Activated CD4-positive, alpha-beta T cell treated with anti-CD3 and anti-CD28 coated beads for 36 hours (primary cell): ENCODE measurements around the gene GINS2. TPM values are rescaled to one million over a fixed set of nuclear protein-coding genes. Genes with fewer than 3 reads are reported as not detected.

Experiments used
- ATAC-seq: fragments of 200-7000 bp; cut with Tn5 transposase; one replicate; pipeline ENCODE4 v1.10.0; 2021; ENCODE audit warnings: mild to moderate bottlenecking, moderate library complexity
- CTCF ChIA-PET: fragments of 350-600 bp; sonication (Branson Sonifier 250); formaldehyde crosslinking; loops from one replicate; lab custom pipeline; 2021; ENCODE audit warnings: antibody characterized with exemption; lab: Charles Lee
- POLR2A ChIA-PET: fragments of 350-600 bp; sonication (Branson Sonifier 250); formaldehyde crosslinking; loops from one replicate; lab custom pipeline; 2021; ENCODE audit warnings: antibody characterized with exemption, inconsistent platforms; lab: Charles Lee
- DNase-seq: peaks from one replicate; pipeline ENCODE4 v3.0.0-alpha.2; 2020
- H3K27ac Mint-ChIP-seq: one replicate; pipeline ENCODE4 v1.8.0; 2021; ENCODE audit warnings: mixed read lengths
- H3K27me3 Mint-ChIP-seq: one replicate; pipeline ENCODE4 v1.8.0; 2021; ENCODE audit warnings: mixed read lengths
- H3K36me3 Mint-ChIP-seq: one replicate; pipeline ENCODE4 v1.8.0; 2021; ENCODE audit warnings: low read depth, mixed read lengths
- H3K4me1 Mint-ChIP-seq: one replicate; pipeline ENCODE4 v1.8.0; 2021; ENCODE audit warnings: mixed read lengths
- H3K4me3 Mint-ChIP-seq: one replicate; pipeline ENCODE4 v1.8.0; 2021; ENCODE audit warnings: mild to moderate bottlenecking, moderate library complexity, mixed read lengths
- H3K9me3 Mint-ChIP-seq: one replicate; pipeline ENCODE4 v1.8.0; 2021; ENCODE audit warnings: low read depth, mixed read lengths
- intact Hi-C, 2 experiments: fragments of 100-400 bp; cut with DNase I in 1 of 2; cut with micrococcal nuclease in 1 of 2; formaldehyde crosslinking; loops; one replicate each; pipeline versions ENCODE4 v1.14.2 to v1.15.1; 2022 to 2024; cut with DNase I, micrococcal nuclease
- total RNA-seq, 2 experiments: library from RNA; stranded (reverse); gene quantifications; one replicate each; pipeline ENCODE4 v1.2.3, GENCODE V29; 2021

Gene GINS2
- total RNA-seq, 2 experiments from 2014 or later, result 86.4 to 87.5 TPM

DNA sequence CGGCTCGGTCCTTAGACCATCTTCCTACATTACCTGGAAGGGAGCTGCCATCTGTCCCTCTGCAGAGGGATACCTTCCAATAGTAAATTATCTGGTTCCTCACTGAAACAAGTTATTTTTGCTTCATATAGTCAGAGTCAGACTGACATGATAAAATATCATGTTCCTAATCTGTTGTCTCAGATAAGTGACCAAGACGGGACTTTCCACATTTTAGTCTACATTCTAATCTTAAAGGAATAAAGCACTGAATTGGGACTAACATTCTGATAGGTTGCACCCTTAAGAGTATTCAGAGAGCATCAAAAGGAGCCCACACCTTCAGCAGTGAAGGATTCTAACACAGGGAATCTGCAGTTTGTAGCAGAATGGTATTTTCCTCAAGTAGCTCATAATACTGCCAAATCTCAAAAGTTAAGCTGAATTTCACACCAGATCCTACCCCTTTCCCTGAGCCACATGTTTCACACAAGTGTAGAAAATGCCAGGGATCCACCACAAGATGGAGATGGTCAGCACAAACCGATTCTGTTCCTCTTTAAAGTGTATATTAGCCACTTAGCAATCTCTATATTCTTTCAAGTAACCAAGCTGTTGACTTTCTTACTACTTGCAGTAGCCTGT, 13.4 kb downstream of the GINS2 start:
- POLR2A ChIA-PET, result no interaction called here
- peaks cover 57% of the 10 kb centered on the region for H3K36me3 Mint-ChIP-seq

DNA sequence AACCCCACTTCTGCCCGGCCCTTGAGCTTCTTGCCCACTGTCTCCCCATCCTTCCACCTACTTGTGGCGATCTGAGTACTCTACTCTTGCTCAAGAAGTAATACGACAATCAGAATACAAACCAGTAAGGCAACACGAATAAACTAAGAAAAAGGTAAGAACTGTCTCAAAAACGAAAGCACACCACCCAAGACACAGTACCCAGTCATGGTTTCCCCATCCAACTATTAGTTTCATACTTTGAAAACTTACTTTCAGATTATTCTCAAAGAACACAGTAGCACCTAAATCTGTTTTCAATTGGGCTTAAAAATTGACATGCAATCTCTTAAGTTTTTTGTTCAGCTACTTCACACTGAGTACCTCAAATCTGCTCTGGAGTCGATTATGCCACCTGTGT, 13.9 kb downstream of the GINS2 start:
- intact Hi-C loops, result loop anchor here in 1 of 2 experiments (5.0 kb wide), 1 partner anchor 42 kb away; no protein-coding TSS in a partner anchor
- peaks cover 56% of the 10 kb centered on the region for H3K36me3 Mint-ChIP-seq
- H3K9me3 Mint-ChIP-seq, result no peaks in the 10 kb centered on the region
- H3K4me1 Mint-ChIP-seq, result peaks cover 7% of the 10 kb centered on the region
- CTCF ChIA-PET, result interaction anchor here (0.6 to 1.9 kb wide), 5 partner anchors 11 to 314 kb away, joined by 3 to 7 read pairs (median 3); no protein-coding TSS in a partner anchor
- no peak for DNase-seq
- H3K4me3 Mint-ChIP-seq, result no peak overlapping the region
- POLR2A ChIA-PET, result no interaction called here
- H3K27ac Mint-ChIP-seq, result peak overlapping the region; percentile 66
- ATAC-seq, result no peak
- H3K27me3 Mint-ChIP-seq, result no peaks in the 10 kb centered on the region

More for the DNA sequence above, 13.4 kb downstream of the GINS2 start:
- DNase-seq (no peak), ATAC-seq (no peak)
- Mint-ChIP-seq H3K9me3 (no peaks in the 10 kb centered on the region), H3K4me3 (no peak overlapping the region), H3K4me1 (peaks cover 7% of the 10 kb centered on the region), H3K27ac (no peak overlapping the region), H3K27me3 (no peaks in the 10 kb centered on the region)
- CTCF ChIA-PET, result interaction anchor here (0.5 to 1.9 kb wide), 4 partner anchors 59 to 314 kb away, joined by 3 to 7 read pairs (median 3); no protein-coding TSS in a partner anchor
- intact Hi-C loops, result no loop called here

DNA sequence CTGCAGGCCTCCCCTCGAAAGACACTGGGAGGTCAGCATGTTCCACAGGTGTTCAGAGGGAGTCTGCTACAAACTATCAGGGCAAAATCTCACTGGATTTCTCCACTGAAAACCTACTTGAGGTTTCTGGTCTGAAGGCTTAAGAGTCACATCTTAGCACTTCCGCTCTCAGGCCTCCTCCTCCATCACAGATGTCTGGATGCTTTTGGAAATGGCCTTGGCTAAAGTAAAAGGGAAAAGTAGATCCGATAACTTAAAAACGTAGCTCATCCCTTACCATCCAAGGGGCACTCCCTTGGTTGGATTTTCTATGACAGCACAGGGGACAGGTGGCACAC, 14.4 kb downstream of the GINS2 start:
- no peak for DNase-seq
- Mint-ChIP-seq H3K36me3 (peaks cover 56% of the 10 kb centered on the region), H3K4me3 (no peak overlapping the region), H3K4me1 (peaks cover 7% of the 10 kb centered on the region), H3K27me3 (no peaks in the 10 kb centered on the region), H3K27ac (no peak overlapping the region), H3K9me3 (no peaks in the 10 kb centered on the region)
- ChIA-PET POLR2A (no interaction called here), CTCF (interaction anchor here (0.6 to 1.5 kb wide), 4 partner anchors 11 to 315 kb away, joined by 3 to 5 read pairs (median 4); no protein-coding TSS in a partner anchor)
- ATAC-seq, result no peak
- intact Hi-C loops, result loop anchor here in 1 of 2 experiments (5.0 kb wide), 1 partner anchor 43 kb away; no protein-coding TSS in a partner anchor

DNA sequence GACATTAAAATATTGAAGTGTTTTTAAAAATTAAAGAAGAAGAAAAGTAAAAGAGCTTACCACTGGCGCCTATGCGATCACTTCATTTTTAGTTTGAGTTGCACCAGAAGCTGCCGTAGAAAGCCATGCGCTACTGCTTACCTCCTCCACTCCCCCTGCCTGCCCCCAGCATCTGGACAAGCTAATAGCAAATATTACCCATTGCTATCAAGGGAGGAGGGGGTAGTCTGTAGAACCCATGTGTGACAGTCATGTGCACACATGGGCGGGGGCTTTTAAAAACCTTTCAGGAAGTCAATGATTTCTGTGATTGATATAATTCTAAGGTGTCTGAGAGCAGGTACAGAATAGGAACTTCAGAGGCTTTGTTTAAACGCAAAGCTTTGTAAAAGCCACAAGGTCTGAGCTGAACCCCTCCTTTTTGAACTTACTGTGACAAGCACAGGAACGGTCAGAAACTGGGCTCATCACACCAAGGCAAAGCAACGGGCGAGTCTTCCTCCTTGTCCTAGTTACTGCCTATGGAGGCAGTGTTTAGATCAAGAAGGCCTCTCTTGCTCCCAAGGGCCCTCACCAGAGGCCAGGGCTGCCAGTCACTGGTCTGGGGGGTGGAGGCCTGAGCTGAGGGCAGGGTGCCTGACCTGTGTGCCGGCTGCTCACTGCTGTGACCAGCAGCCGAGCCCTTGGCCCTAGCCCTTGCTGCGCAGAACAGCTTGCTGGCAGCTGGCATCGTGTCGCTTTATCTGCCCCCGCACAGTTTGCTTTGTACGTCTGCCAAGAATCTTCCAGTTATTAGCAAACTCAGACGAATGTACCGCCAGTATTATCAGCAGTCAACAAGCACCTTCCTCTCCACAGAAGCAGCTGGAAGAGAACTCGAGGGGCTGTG, 15.0 kb downstream of the GINS2 start:
- Mint-ChIP-seq H3K4me1 (peaks cover 7% of the 10 kb centered on the region), H3K9me3 (no peaks in the 10 kb centered on the region), H3K27ac (no peak overlapping the region), H3K27me3 (no peaks in the 10 kb centered on the region), H3K4me3 (no peak overlapping the region), H3K36me3 (peaks cover 55% of the 10 kb centered on the region)
- intact Hi-C loops, result loop anchor here in 1 of 2 experiments (5.0 kb wide), 1 partner anchor 44 kb away; no protein-coding TSS in a partner anchor
- ChIA-PET CTCF (interaction anchor here (0.5 to 2.1 kb wide), 7 partner anchors 11 to 86 kb away, joined by 3 to 10 read pairs (median 4); no protein-coding TSS in a partner anchor), POLR2A (interaction anchor here (1.1 kb wide), 1 partner anchor 58 kb away, joined by 3 read pairs; no protein-coding TSS in a partner anchor)
- ATAC-seq (no peak), DNase-seq (no peak)

DNA sequence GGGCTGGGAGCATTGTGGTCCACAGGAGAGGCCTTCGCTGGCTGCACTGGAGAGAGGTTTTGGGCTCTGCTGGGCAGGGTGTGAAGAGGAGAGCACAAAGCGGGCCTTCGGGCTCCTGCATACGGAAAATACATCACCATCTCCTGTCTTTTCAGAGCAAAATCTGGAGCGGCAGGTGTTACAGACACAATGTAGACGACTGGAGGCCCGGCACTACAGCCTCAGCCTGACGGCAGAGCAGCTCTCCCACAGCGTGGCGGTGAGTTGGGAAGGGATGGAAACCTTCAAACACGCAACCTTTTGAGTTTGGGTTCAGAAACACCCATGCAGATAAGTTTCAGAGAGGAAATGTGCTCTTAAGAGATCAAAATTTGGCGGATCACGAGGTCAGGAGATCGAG, 17.9 kb downstream of the GINS2 start:
- ATAC-seq (no peak), DNase-seq (no peak)
- intact Hi-C loops, result loop anchor here in 1 of 2 experiments (5.0 kb wide), 1 partner anchor 46 kb away; no protein-coding TSS in a partner anchor
- Mint-ChIP-seq H3K27ac (no peak overlapping the region), H3K36me3 (peaks cover 55% of the 10 kb centered on the region), H3K9me3 (no peaks in the 10 kb centered on the region), H3K4me1 (peaks cover 7% of the 10 kb centered on the region), H3K27me3 (no peaks in the 10 kb centered on the region), H3K4me3 (no peak overlapping the region)
- ChIA-PET POLR2A (no interaction called here), CTCF (no interaction called here)

DNA sequence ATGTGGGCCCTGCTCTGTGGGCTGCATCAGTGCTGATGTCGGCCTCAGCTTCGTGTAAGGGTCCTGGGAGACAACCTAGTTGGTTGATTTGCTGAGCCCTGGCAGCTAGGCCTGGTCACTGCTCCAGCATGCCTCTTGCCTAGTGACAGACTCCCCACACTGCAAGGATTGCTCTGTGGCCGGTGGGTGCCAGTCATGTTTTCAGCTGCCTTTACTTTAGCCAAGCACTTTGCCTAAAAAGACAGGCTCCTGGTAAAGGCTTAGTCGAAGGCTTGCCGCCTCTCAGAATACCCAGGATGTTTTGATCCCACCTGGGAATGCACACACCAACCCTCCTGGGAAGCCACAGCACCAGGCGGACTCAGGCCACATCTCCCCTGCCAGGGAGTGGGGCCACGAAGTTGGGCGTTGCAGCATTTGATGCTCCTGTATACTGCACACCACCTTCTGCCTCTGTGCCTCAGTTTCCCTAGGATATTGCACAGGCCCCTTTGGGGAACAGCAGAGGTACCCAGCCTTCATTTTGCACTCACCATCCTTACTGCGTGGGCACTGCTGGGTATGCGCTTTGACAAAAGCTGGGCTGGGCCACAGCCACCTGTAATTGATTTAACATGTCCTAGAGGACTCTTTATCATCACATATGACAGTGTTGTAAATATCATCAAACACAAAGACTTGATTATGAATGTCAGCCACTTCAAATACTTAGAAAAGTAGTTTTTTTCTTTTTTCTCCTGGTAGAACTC, 19.9 kb downstream of the GINS2 start:
- H3K4me3 Mint-ChIP-seq, result no peak overlapping the region
- H3K9me3 Mint-ChIP-seq, result no peaks in the 10 kb centered on the region
- no peaks in the 10 kb centered on the region for H3K27me3 Mint-ChIP-seq
- DNase-seq, result no peak
- POLR2A ChIA-PET, result no interaction called here
- CTCF ChIA-PET, result no interaction called here
- H3K4me1 Mint-ChIP-seq, result no peaks in the 10 kb centered on the region
- ATAC-seq, result no peak
- intact Hi-C loops, result no loop called here
- H3K36me3 Mint-ChIP-seq, result peaks cover 52% of the 10 kb centered on the region
- H3K27ac Mint-ChIP-seq, result no peak overlapping the region

DNA sequence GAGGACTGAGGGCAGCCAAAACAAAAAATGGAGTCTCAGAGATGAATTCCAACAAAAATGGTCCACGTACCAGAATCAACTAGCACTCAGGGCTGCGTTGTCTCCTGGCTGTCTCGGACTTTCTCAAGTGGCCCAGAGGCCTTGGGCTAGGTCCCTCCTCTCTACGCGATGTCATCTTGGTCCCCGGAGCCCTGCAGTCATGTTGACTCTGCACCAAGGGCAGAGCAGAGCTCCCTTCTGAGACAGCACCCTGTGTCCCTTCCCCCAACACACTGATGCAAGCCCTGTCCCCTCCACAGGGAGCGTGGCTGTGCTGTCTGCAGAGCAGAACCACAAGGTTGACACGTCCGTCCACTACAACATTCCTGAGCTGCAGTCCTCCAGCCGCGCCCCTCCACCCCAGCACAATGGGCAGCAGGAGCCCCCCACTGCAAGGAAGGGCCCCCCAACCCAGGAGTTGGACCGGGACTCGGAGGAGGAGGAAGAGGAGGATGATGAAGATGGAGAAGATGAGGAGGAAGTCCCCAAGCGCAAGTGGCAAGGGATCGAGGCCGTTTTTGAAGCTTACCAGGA, 20.8 kb downstream of the GINS2 start:
- no peaks in the 10 kb centered on the region for H3K27me3 Mint-ChIP-seq

DNA sequence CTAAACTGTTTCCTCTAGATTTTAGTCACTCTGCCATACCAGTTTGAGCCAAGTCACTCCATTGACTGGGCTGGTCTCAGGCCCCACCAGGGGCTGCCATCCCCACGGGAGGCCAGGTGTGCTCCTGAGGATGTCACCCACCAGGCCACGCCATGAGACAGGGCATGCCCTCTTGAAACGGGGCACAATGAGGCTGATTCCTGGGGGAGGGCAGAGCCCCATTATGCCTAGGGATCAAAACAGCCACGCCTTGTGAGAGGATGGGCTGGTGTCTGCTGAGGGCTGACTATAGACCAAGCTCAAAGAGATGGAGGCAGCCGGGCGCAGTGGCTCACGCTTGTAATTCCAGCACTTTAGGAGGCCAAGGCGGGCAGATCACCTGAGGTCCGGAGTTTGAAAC, 21.5 kb downstream of the GINS2 start:
- H3K4me1 Mint-ChIP-seq, result no peaks in the 10 kb centered on the region
- H3K27me3 Mint-ChIP-seq, result no peaks in the 10 kb centered on the region
- ChIA-PET POLR2A (no interaction called here), CTCF (no interaction called here)
- H3K4me3 Mint-ChIP-seq, result no peak overlapping the region
- no peak overlapping the region for H3K27ac Mint-ChIP-seq
- DNase-seq (no peak), ATAC-seq (no peak)
- H3K9me3 Mint-ChIP-seq, result no peaks in the 10 kb centered on the region
- intact Hi-C loops, result no loop called here
- H3K36me3 Mint-ChIP-seq, result peaks cover 48% of the 10 kb centered on the region

More for the DNA sequence above, 20.8 kb downstream of the GINS2 start:
- intact Hi-C loops, result no loop called here
- Mint-ChIP-seq H3K4me1 (no peaks in the 10 kb centered on the region), H3K36me3 (peaks cover 51% of the 10 kb centered on the region), H3K27ac (no peak overlapping the region), H3K9me3 (no peaks in the 10 kb centered on the region), H3K4me3 (no peak overlapping the region)
- ChIA-PET CTCF (interaction anchor here (0.5 kb wide), 1 partner anchor 206 kb away, joined by 3 read pairs; no protein-coding TSS in a partner anchor), POLR2A (no interaction called here)
- no peak for ATAC-seq
- DNase-seq, result no peak

DNA sequence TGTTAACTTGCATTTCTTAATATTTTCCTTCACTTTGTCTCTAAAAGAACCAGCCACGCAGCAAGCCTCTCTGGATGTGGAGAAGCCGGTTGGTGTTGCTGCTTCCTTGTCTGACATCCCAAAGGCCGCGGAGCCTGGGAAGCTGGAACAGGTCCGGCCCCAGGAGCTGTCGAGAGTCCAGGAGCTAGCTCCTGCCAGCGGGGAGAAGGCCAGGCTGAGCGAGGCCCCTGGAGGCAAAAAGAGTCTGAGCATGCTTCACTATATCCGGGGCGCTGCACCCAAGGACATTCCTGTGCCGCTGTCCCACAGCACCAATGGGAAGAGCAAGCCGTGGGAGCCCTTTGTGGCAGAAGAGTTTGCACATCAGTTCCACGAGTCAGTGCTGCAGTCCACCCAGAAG, 22.8 kb downstream of the GINS2 start:
- Mint-ChIP-seq H3K27ac (no peak overlapping the region), H3K36me3 (peaks cover 43% of the 10 kb centered on the region), H3K9me3 (no peaks in the 10 kb centered on the region), H3K4me3 (no peak overlapping the region), H3K4me1 (no peaks in the 10 kb centered on the region), H3K27me3 (no peaks in the 10 kb centered on the region)
- DNase-seq, result no peak
- POLR2A ChIA-PET, result no interaction called here
- CTCF ChIA-PET, result interaction anchor here (0.7 kb wide), 1 partner anchor 55 kb away, joined by 3 read pairs; no protein-coding TSS in a partner anchor
- no peak for ATAC-seq
- intact Hi-C loops, result no loop called here

DNA sequence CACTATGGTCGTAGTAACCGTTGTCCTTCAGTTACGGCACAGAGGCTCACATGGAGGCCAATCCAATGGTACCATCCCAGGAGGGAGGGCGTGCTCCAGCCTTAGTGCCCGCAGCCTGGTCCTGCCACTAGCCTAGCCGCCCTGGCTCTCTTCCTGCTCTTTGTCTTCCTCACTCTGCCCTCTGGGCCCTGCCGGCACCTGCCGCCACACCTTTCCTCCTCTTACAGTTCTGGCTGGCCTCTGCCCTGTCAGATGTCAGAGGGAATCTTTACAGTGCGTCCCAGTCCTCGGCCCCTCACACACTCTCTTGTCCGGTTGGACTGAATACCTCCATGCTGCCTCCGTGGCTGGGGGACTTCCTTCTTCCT, 23.4 kb downstream of the GINS2 start:
- H3K27ac Mint-ChIP-seq, result no peak overlapping the region
- DNase-seq, result no peak
- no peaks in the 10 kb centered on the region for H3K27me3 Mint-ChIP-seq
- peaks cover 38% of the 10 kb centered on the region for H3K36me3 Mint-ChIP-seq
- H3K4me1 Mint-ChIP-seq, result no peaks in the 10 kb centered on the region
- no peak overlapping the region for H3K4me3 Mint-ChIP-seq
- intact Hi-C loops, result no loop called here
- H3K9me3 Mint-ChIP-seq, result no peaks in the 10 kb centered on the region
- no peak for ATAC-seq
- ChIA-PET CTCF (no interaction called here), POLR2A (no interaction called here)
